Measurements from ENCODE around the gene TAL2.

The TAL2 gene
- 0.04 to 0.10 reads per million in 2 donors for total RNA-seq

DNA sequence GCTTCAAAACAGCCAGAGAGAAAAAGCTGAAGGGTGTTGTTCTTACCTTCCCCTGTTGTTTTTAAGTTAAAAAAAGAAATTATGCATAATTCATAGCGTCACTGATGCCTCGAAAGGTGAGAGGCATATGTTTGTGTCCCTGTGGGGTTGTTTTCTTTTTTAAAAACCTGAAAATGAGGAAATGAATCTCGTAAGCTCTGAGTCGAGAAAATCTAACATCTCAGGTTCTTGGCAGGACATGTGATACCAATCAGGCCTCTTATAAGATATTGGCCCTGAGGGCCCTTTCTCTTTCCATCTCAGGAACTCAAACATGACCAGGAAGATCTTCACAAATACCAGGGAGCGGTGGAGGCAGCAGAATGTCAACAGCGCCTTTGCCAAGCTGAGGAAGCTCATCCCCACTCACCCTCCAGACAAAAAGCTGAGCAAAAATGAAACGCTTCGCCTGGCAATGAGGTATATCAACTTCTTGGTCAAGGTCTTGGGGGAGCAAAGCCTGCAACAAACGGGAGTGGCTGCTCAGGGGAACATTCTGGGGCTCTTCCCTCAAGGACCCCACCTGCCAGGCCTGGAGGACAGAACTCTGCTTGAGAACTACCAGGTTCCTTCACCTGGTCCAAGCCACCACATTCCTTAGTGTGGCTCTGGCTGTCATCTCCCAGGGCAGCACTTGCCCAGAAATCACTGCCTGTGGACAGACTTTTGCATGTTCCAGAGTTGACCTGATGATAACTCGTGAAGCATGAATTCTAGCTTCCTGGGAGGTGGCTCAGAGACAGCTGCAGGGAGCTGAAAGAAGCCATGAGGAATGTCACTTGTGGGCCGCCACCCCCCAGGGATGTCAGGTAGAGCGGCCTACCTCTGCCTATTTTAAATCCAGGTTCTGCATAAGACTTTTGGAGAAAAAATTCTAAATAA lies at the start of gene TAL2:
TAL2 (plus strand) TSS at position 274 of the 921 bp plus-strand sequence; CDS start at position 314, 40 bp downstream.
- no peak for DNase-seq

- no peak for DNase-seq
Observed at GRCh38 chr9:105621001-105621400, 41.3 kb upstream of the TAL2 start.

GRCh38 chr9:105625088-105625487 lies 37.2 kb upstream of the TAL2 start:
- no peak for DNase-seq

GRCh38 chr9:105632807-105633206 lies 29.4 kb upstream of the TAL2 start:
- no peak for DNase-seq

GRCh38 chr9:105633411-105633810 lies 28.8 kb upstream of the TAL2 start:
- no peak for DNase-seq

GRCh38 chr9:105636331-105636730 lies 25.9 kb upstream of the TAL2 start:
- no peak for DNase-seq

DNA sequence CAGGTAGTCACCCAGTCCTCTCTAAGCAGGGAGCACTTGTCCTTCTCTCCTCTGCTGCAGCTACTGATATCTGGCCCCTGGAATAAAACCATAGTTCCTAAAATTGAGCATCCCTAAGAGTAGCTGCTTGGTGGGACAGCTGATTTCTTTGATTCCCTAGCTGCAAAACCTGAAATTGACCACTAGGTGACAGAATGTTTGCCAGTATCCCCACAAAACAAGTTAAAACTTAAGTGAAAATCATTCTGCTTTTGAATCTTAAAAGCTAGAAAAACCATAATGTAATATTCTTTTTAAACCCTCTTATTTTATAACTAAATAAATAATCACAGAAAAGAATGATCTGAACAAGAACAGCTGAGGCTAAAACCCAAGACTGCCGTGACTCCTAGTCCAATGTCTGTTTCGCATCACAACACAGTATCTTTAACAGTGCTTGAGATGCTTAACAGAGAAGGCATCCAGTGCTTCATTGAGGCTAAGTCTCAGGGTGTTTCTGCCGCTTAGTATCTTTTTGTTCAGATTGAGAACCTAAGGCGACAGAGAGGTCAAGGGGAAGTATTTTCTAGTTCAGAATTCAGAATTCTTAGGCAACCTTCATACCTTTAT lies 24.4 kb upstream of the TAL2 start:
- DNase-seq, result no peak

GRCh38 chr9:105639936-105640335 lies 22.3 kb upstream of the TAL2 start:
- DNase-seq, result no peak

DNA sequence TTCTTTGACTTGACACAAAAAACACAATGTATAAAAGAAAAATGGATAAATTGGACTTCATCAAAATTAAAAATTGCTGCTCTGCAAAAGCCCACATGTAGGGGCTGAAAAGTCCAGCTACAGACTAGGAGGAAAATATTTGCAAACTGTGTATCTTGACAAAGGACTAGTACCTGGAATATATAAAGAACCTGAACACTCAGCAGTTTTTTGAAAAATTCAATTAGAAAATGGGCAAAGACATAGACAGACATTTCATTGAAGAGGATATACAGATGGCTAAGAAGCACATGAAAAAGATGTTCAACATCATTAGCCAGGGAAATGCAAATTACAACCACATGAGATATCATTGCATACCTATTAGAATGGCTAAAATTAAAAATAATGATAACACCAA lies 18.5 kb upstream of the TAL2 start:
- DNase-seq, result no peak

DNA sequence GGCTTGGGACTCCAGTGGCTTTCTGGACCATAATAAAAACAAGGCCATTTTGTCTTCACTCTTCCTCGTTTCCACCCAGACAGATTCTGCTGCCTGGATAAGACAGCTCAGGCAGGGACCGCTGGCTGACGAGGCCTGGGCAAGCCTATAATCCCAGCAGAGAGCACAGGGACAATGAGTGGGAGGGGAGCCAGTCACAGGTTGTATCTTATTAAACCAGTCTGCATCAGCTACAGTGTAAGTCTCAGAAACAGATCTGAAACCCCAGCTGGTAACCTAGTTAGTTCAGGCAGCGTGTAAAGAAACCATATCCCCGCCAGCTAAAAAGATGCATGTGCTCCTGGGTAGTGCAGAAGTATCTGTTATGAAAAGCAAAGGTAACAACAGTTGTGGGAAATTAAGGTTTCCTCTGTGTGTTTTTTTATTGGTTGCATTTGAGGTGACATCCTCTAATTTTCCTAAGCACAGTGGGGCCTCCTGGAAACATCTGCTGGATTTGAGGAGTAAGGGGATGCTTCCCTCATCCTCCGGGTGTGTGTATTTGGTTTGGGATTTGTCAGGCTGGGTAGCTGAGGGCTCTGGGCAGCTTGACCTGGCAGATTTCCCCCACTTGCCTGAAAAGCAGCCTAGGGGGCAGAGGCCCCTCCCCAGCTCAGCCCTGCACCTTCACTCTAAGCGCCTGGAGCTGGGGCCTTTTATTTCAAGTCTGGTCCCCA lies 15.2 kb upstream of the TAL2 start:
- no peak for DNase-seq

GRCh38 chr9:105647595-105648349 lies 14.5 kb upstream of the TAL2 start:
- no peak for DNase-seq

DNA sequence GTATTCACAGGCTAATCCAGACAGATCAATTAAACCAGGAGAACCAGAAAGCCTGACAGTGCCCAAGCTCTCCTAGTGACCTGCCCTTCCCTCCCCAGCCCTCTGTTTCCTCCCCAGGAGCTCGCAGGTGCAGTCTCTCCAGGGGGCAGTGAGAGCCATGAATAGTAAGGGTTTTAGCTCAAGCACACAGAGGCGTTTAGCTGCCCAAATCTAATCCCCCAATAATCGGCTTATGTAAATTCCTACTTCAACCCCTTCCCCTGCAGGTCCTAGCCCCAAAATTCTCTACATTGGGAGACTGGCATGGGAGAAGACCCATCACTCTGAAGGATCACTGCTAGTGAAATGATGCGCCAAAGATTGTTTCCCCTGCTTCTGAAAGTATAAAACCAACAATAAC lies 10.5 kb upstream of the TAL2 start:
- DNase-seq, result no peak

DNA sequence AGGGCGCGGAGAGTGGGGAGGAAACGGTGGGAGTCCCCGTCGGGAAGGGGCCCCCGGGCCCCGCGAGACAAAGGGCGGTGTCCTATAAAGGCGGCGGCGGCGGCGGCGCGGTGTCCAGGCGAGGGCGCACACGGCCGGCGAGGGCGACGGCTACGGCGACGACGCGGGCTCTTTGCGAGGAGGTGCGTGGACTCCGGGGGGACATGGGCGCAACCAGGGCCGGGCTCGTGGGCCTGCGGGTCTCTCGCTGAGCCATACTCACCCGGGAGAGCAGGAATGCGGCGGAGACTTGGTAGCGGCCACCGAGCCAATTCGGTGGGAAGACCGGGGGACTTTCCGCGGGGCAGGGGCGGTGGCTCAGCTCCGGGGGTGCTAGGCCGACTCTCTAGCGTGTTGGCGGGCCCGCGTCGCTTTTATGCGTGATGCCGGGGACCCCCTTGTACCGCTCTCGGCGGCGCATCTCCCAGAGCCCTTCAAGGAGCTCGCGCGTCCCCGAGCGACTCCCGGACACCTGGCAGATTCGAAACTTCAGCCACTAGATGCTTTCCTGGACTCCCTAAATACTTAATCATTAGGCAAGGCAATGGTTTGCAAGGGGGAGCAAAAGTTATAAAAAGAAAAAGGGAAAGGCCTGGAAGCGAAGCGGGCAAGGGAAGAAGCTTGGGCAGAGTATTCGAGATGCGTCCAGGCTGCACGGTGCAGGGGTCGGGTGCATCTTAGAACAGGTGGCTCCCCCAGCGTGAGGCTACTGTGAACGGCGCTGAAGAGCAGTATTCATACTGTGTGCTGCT lies 5.9 kb upstream of the TAL2 start:
- DNase-seq, result no peak

GRCh38 chr9:105658351-105658750 lies 3.9 kb upstream of the TAL2 start:
- DNase-seq, result no peak

DNA sequence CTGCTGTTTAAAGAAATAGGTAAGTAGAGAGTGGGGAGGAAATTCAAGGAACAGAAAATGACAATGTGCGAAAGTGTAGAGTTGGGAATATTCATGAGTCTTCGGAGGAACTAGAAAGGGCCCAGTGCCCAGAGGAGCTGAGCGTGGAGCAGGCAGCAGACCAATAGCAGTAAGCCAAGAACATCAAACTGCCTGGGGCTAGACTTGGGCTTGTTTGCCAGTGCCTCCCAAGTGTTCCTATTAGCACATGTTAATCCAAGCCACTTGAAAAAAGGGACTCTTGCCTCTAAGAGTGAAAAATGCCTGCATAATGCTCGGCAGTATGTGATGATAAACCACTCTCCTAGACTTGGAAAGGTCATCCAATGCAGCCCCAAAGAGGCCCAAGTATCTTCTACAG lies 1.2 kb upstream of the TAL2 start:
- DNase-seq, result no peak

DNA sequence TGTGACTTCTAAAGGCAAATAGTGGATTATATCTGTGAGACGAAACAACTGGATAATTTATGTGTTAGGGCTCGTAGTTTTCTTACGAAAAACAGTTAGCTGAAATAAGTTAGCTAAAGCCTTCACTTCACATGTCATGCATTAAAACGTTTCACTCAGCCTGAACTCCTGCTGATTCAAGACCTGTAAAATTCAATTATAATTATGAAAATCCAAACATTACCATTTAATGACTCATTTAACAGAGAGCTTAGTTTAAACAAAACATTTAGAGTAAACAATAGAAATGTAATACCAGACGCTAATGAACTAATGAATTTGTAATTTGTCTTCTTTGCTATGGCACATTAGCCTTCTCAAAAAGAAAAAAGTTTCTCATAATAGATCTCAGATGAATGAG lies 1.7 kb downstream of the TAL2 start:
- DNase-seq, result no peak

- DNase-seq, result no peak
Observed at GRCh38 chr9:105667867-105668266, 5.6 kb downstream of the TAL2 start.

- DNase-seq, result no peak
Observed at GRCh38 chr9:105670315-105670714, 8.1 kb downstream of the TAL2 start.

GRCh38 chr9:105670775-105671174 lies 8.5 kb downstream of the TAL2 start:
- no peak for DNase-seq

DNA sequence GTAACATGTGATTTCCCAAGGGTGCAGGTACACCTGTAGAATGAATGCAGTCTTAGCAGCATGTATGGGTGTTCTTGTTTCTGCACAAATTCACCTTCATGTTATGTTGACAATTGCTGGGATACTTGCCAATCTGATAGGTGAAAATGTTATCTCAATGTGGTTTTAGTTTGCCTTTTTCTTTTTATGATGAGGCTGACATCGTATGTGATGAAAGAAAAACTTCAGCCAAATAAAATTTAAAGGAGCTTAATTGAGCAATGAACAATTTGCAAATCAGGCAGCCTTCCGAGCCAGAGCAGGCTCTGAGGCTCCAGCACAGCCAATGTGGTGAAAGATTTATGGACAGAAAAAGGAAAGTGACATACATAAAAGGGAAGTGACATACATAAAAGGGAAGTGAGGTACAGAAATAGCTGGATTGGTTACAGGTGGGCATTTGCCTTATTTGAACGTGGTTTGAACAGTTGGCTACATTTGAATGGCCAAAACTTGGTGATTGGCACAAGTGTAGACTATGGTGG lies 10.5 kb downstream of the TAL2 start:
- no peak for DNase-seq

DNA sequence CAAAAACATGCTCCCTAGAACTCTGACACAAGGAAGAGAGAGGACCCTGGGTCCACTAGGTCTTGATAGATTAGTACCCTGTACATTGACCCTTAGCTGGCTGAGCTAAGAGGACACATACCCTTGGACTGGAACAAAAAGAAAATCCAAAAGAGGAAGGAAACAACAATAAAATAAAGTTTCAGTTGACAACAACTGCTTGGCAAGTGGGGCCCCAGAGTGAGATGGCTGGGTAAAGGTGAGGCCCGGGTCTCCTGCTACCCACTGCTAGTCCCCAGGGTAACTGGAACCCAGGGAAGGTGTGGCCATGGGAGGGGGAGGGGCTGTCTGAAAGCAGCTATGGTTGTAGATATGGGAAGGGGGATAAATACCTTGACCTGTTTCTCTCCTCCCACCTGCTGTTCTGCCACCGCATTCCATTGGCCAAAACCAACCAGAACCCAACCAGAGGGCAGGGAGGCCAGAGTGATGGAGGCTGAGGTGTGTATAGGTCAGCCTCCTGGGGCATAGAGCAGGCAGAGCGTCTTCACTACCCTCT lies 11.7 kb downstream of the TAL2 start:
- DNase-seq, result no peak

Measured in activated gamma-delta T cell (primary cell).